ENCODE results near the gene RHOA.

DNA sequence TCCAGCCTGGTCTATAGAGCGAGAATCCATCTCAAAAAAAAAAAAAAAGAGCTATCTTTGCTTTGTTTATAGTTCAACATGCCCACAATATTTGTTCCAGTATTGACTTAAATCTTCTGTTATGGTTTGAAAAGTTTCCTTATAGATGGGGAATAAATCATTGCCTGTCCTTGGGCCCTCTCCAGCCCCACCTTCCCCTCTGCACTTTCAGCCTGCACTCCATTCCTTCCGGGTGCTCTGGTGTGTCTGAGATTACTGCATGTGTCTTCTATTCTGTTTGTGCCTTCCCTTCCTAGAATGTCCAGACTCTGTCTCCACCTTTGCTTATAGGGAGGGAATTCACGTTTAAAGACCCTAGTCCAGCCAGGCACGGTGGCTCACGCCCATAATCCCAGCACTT, 28.4 kb downstream of the RHOA start:
- TF ChIP-seq, protein P1, sequence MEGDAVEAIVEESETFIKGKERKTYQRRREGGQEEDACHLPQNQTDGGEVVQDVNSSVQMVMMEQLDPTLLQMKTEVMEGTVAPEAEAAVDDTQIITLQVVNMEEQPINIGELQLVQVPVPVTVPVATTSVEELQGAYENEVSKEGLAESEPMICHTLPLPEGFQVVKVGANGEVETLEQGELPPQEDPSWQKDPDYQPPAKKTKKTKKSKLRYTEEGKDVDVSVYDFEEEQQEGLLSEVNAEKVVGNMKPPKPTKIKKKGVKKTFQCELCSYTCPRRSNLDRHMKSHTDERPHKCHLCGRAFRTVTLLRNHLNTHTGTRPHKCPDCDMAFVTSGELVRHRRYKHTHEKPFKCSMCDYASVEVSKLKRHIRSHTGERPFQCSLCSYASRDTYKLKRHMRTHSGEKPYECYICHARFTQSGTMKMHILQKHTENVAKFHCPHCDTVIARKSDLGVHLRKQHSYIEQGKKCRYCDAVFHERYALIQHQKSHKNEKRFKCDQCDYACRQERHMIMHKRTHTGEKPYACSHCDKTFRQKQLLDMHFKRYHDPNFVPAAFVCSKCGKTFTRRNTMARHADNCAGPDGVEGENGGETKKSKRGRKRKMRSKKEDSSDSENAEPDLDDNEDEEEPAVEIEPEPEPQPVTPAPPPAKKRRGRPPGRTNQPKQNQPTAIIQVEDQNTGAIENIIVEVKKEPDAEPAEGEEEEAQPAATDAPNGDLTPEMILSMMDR (IDR thresholded peaks at IDR 0.05; ENCODE audit: low read depth, low read length) = no peak
- no peak for TF ChIP-seq POLR2A (IDR thresholded peaks at IDR 0.05; ENCODE audit: extremely low read depth, insufficient read length)
- TF ChIP-seq, protein P2, sequence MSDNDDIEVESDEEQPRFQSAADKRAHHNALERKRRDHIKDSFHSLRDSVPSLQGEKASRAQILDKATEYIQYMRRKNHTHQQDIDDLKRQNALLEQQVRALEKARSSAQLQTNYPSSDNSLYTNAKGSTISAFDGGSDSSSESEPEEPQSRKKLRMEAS (IDR thresholded peaks at IDR 0.05; ENCODE audit: low read depth, low read length) = no peak
